Measurements from ENCODE around the gene ACRBP.
"Not testable (repeated sequence)": the region's sequence is repeated elsewhere in the genome, so short reads cannot be mapped to it uniquely, and the experiment has no call there.

Gene ACRBP

GRCh38 chr12:6613015-6613775, 34.0 kb downstream of the ACRBP start:
- H3K4me3 Mint-ChIP-seq = peak overlapping the region; percentile 27
- H3K9me3 Mint-ChIP-seq = no peaks in the 10 kb centered on the region
- peaks cover 55% of the 10 kb centered on the region for H3K4me1 Mint-ChIP-seq
- ATAC-seq (no peak), DNase-seq (ENCODE audit: low spot score in 2 of 2) (peak in 1 of 2 donors; percentile 62)
- H3K27ac Mint-ChIP-seq = peak overlapping the region; percentile 71
- peaks cover 17% of the 10 kb centered on the region for H3K36me3 Mint-ChIP-seq

DNA sequence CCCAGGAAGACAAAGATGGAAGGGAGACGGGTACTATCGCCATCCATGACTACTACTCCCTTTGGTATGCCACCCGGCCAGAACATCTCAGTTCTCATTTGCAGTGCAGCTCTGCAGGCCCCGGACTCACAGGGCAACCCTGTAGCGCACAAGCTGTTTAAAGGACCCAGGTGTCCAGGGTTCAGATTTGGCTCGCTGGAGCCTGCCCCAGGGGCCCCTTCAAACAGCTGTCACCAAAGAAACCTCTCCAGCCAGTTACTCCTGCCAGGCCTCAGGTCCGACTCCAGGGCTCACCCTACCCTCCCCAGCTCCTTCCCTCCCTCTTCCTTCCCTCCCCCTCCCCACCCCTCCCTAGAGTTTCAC, 34.6 kb downstream of the ACRBP start:
- peaks cover 13% of the 10 kb centered on the region for H3K36me3 Mint-ChIP-seq
- H3K9me3 Mint-ChIP-seq = no peaks in the 10 kb centered on the region
- peaks cover 49% of the 10 kb centered on the region for H3K4me1 Mint-ChIP-seq
- ATAC-seq (no peak), DNase-seq (ENCODE audit: low spot score in 2 of 2) (no peak)
- peak overlapping the region; percentile 71 for H3K27ac Mint-ChIP-seq
- peak overlapping the region; percentile 27 for H3K4me3 Mint-ChIP-seq

GRCh38 chr12:6612247-6612646, 35.0 kb downstream of the ACRBP start:
- Mint-ChIP-seq H3K4me1 (peaks cover 48% of the 10 kb centered on the region), H3K9me3 (no peaks in the 10 kb centered on the region), H3K36me3 (peaks cover 13% of the 10 kb centered on the region), H3K4me3 (peak overlapping the region; percentile 27), H3K27ac (peak overlapping the region; percentile 71)
- DNase-seq (ENCODE audit: low spot score in 2 of 2) = no peak
- ATAC-seq = no peak

GRCh38 chr12:6608592-6609281, 38.5 kb downstream of the ACRBP start:
- DNase-seq (ENCODE audit: low spot score in 2 of 2) (peak in 1 of 2 donors; percentile 65), ATAC-seq (no peak)
- Mint-ChIP-seq H3K4me3 (no peak overlapping the region), H3K27ac (no peak overlapping the region), H3K4me1 (peaks cover 51% of the 10 kb centered on the region), H3K9me3 (no peaks in the 10 kb centered on the region), H3K36me3 (peaks cover 25% of the 10 kb centered on the region)

- H3K4me3 Mint-ChIP-seq = no peak overlapping the region
- H3K36me3 Mint-ChIP-seq = peaks cover 33% of the 10 kb centered on the region
- no peaks in the 10 kb centered on the region for H3K9me3 Mint-ChIP-seq
- no peak overlapping the region for H3K27ac Mint-ChIP-seq
- peaks cover 51% of the 10 kb centered on the region for H3K4me1 Mint-ChIP-seq
- DNase-seq (ENCODE audit: low spot score in 2 of 2) (peak; percentile 37 to 80), ATAC-seq (peak; percentile 63)
Measured at GRCh38 chr12:6607751-6608591, 39.3 kb downstream of the ACRBP start.

DNA sequence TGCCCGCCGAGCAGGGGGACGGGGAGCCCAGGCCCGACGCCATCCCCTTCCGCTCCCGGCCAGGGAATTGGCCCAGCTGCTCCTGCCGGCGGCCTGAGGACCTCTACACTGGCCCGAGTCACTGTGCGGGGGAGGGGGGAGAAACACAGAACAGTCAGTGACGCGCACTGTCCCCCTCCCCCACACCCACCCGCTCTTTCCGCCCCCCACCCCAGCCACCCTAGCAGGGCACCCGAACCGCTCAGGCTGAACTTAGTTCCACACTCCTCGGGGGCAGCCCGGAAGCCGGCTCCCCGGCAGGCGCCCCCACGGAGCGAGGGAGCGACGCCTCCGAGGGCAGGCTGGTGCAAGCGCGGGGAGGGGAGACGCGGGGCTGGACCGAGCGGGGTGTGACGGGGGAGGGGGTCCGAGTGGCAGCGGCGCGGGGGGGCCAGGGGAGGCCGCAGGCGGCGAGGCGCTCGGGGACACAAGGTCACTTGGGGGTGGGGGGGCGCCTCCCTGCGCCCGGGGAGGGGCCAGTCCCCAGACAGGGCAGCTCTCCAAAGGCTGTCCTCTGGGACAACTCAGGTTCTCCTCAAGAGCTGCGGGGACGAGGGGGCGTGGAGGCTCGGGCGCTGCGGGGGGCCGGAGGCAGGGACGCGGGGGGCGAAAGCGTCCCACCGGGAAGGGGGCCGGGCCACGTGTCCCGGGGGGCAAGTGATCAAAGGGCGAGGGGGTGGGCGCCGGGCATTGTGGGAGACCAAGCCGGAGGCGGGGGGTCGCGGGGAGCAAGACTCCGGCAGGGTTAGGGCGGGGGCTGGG, 40.7 kb downstream of the ACRBP start:
- H3K36me3 Mint-ChIP-seq = peaks cover 47% of the 10 kb centered on the region
- peak overlapping the region; percentile 96 for H3K27ac Mint-ChIP-seq
- ATAC-seq (peak; percentile 43), DNase-seq (ENCODE audit: low spot score in 2 of 2) (peak; percentile 37 to 74)
- H3K9me3 Mint-ChIP-seq = no peaks in the 10 kb centered on the region
- H3K4me1 Mint-ChIP-seq = peaks cover 51% of the 10 kb centered on the region
- no peak overlapping the region for H3K4me3 Mint-ChIP-seq

- peaks cover 48% of the 10 kb centered on the region for H3K4me1 Mint-ChIP-seq
Measured at GRCh38 chr12:6605421-6606330, 41.6 kb downstream of the ACRBP start.

GRCh38 chr12:6604259-6605029, 42.8 kb downstream of the ACRBP start:
- Mint-ChIP-seq H3K4me1 (peaks cover 46% of the 10 kb centered on the region), H3K27ac (peak overlapping the region; percentile 96)

More at GRCh38 chr12:6605421-6606330, 41.6 kb downstream of the ACRBP start:
- no peaks in the 10 kb centered on the region for H3K9me3 Mint-ChIP-seq
- ATAC-seq = peak; percentile 60
- no peak overlapping the region for H3K4me3 Mint-ChIP-seq
- peaks cover 55% of the 10 kb centered on the region for H3K36me3 Mint-ChIP-seq
- peak; percentile 26 to 59 for DNase-seq (ENCODE audit: low spot score in 2 of 2)
- peak overlapping the region; percentile 96 for H3K27ac Mint-ChIP-seq

GRCh38 chr12:6603095-6603567, 44.1 kb downstream of the ACRBP start:
- Mint-ChIP-seq H3K36me3 (peaks cover 81% of the 10 kb centered on the region), H3K9me3 (no peaks in the 10 kb centered on the region), H3K27ac (peak overlapping the region; percentile 96), H3K4me3 (no peak overlapping the region), H3K4me1 (peaks cover 46% of the 10 kb centered on the region)
- no peak for ATAC-seq
- no peak for DNase-seq (ENCODE audit: low spot score in 2 of 2)

More at GRCh38 chr12:6604259-6605029, 42.8 kb downstream of the ACRBP start:
- Mint-ChIP-seq H3K9me3 (no peaks in the 10 kb centered on the region), H3K36me3 (peaks cover 68% of the 10 kb centered on the region), H3K4me3 (no peak overlapping the region)
- ATAC-seq (no peak), DNase-seq (ENCODE audit: low spot score in 2 of 2) (no peak)

DNA sequence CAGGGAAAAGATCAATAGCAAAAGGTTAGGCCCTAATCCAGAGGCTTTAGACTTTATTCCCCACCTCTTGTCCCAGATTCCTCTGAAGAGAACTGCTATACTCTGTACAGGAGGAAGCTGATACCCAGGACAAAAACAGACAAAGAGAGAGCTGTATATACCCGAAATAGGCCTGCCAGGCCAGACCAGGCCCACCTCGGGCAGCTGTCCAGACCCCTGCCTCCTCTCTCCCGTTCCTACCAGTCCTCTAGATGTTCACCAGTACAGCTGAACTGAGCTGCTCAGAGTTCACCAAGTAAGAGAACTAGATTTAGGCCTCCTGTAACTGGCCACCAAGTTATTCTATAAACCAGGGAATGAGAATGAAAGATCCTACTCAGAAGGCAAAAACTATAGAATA, 44.7 kb downstream of the ACRBP start:
- H3K36me3 Mint-ChIP-seq = peaks cover 87% of the 10 kb centered on the region
- no peak overlapping the region for H3K4me3 Mint-ChIP-seq
- peak overlapping the region; percentile 96 for H3K27ac Mint-ChIP-seq
- ATAC-seq = no peak
- no peaks in the 10 kb centered on the region for H3K9me3 Mint-ChIP-seq
- no peak for DNase-seq (ENCODE audit: low spot score in 2 of 2)
- H3K4me1 Mint-ChIP-seq = peaks cover 51% of the 10 kb centered on the region

- ATAC-seq; H3K4me1 Mint-ChIP-seq; DNase-seq (ENCODE audit: low spot score in 2 of 2); H3K9me3 Mint-ChIP-seq; H3K4me3 Mint-ChIP-seq: not testable (repeated sequence)
- Mint-ChIP-seq H3K36me3 (peaks cover 100% of the 10 kb centered on the region), H3K27ac (peak overlapping the region; percentile 35)
Measured at GRCh38 chr12:6595673-6596072, 51.6 kb downstream of the ACRBP start.

- Mint-ChIP-seq H3K9me3 (no peaks in the 10 kb centered on the region), H3K27ac (peak overlapping the region; percentile 71), H3K4me3 (no peak overlapping the region), H3K4me1 (no peaks in the 10 kb centered on the region), H3K36me3 (peaks cover 100% of the 10 kb centered on the region)
- DNase-seq (ENCODE audit: low spot score in 2 of 2) (no peak), ATAC-seq (no peak)
Measured at GRCh38 chr12:6592087-6592486, 55.1 kb downstream of the ACRBP start.
